Measurements from ENCODE around the gene KIF21A. TPM values are rescaled to one million over a fixed set of nuclear protein-coding genes. Genes with fewer than 3 reads are reported as not detected.

The KIF21A gene
- total RNA-seq, 2 experiments from 2014 or later: 1.1 TPM; not detected in 1

DNA sequence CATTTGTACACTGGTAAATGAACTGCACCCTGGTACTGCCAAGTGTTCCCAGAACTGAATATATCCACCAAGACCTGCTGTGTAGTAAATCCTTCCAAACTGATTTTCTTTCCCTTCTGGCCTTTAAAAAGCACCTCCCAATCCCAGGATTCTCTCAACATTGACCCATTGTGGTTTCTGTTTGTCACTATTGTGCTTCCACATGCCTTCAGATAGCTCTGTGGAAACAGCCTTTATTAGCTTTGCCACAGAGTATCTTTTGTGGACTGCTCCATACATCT is 949 bp upstream of the KIF21A start:
- H3K4me2 ChIP-seq (ENCODE audit: low read length): peak overlapping the region; percentile 44; the same call in 1 of the 2 replicates
- DNase-seq (ENCODE audit: low spot score): no peak
- H3K4me3 ChIP-seq (ENCODE audit: low read depth, low read length, poor library complexity, severe bottlenecking): no peak overlapping the region
- no peak overlapping the region for H2AFZ ChIP-seq (ENCODE audit: low read length)
- no peaks in the 10 kb centered on the region for H3K36me3 ChIP-seq (ENCODE audit: insufficient read depth, low read length)
- no peaks in the 10 kb centered on the region for H3K79me2 ChIP-seq (ENCODE audit: insufficient read depth, low read depth, low read length)
- TF ChIP-seq EZH2phosphoT487 (IDR thresholded peaks at IDR 0.05; ENCODE audit: borderline replicate concordance, low read depth, low read length): no peak
- TF ChIP-seq, protein P1, sequence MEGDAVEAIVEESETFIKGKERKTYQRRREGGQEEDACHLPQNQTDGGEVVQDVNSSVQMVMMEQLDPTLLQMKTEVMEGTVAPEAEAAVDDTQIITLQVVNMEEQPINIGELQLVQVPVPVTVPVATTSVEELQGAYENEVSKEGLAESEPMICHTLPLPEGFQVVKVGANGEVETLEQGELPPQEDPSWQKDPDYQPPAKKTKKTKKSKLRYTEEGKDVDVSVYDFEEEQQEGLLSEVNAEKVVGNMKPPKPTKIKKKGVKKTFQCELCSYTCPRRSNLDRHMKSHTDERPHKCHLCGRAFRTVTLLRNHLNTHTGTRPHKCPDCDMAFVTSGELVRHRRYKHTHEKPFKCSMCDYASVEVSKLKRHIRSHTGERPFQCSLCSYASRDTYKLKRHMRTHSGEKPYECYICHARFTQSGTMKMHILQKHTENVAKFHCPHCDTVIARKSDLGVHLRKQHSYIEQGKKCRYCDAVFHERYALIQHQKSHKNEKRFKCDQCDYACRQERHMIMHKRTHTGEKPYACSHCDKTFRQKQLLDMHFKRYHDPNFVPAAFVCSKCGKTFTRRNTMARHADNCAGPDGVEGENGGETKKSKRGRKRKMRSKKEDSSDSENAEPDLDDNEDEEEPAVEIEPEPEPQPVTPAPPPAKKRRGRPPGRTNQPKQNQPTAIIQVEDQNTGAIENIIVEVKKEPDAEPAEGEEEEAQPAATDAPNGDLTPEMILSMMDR (conservative IDR thresholded peaks at IDR 0.05; ENCODE audit: low read length): no peak
- no peaks in the 10 kb centered on the region for H4K20me1 ChIP-seq (ENCODE audit: insufficient read depth, low read length)
- no peaks in the 10 kb centered on the region for H3K9me2 ChIP-seq (ENCODE audit: insufficient read depth, low read length)
- H3K4me1 ChIP-seq (ENCODE audit: insufficient read depth, low read length, poor library complexity, severe bottlenecking): no peaks in the 10 kb centered on the region
- H3K27ac ChIP-seq (ENCODE audit: low read depth, low read length, poor library complexity, severe bottlenecking): no peak overlapping the region
- no peaks in the 10 kb centered on the region for H3K9me3 ChIP-seq (ENCODE audit: low read length)
- POLR2A ChIA-PET: no interaction called here
- intact Hi-C loops (cut with micrococcal nuclease; ENCODE audit: unreplicated experiment): no loop called here
- CTCF ChIA-PET (ENCODE audit: unreplicated experiment): no interaction called here
- BruUV-seq (replicated peaks): no TSS peak

DNA sequence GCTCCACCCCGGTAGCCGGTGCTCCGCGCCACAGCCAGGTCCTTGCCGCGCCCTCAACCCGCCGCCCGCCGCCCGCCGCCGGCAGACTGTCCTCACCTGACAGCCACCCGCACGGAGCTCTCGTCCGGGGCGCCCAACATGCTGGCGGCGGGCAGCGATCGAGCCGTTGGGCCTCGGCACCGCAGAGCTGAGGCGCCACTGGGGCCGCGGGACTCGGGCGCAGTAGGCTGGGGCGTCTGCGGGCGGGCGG is 164 bp downstream of the KIF21A start:
- no peak overlapping the region for H3K27ac ChIP-seq (ENCODE audit: low read depth, low read length, poor library complexity, severe bottlenecking)
- intact Hi-C loops (cut with micrococcal nuclease; ENCODE audit: unreplicated experiment): no loop called here

DNA sequence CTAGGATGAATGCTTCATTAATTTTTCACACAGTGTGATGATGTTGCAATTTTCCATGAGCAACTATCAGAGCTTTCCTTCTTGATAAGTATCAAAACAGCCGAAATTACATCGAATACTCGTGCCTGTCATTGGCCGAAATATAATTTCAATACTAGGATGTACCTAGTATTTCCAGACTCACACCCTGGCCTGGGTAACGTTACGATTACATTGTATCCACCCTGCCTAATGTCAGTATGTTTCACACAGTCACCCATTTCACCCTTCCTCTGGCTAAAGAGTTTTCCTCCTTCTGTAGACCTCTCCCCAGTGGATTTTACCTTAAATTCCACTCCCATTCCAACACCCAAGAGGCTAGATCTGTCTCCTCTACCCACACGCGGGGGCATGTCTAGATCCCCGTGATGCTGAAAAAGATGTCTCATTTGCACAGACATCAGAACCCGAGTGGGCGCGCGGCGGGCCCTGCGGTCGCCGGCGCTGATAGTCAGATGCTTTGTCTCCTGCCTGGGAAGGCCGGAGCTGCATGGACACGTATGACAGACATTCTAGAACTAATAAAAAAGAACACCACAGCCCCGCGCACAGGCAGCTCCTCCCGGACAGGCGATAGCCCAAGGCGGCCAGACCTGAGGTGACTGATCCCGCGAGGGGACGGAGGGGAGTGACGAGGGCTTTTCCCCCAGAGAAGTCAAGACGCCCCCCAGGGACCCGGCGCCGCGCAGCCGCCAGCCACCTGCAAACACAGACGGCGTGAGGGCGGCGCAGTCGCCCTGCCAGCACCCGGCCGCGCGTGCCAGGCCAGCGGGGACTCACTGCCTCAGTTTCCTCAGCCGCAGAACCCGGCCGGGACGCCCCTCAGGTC is 723 bp downstream of the KIF21A start:
- no TSS peak for BruUV-seq (replicated peaks)
- TF ChIP-seq, protein P1 (conservative IDR thresholded peaks at IDR 0.05; ENCODE audit: low read length): no peak
- TF ChIP-seq EZH2phosphoT487 (IDR thresholded peaks at IDR 0.05; ENCODE audit: borderline replicate concordance, low read depth, low read length): no peak
- no peaks in the 10 kb centered on the region for H3K79me2 ChIP-seq (ENCODE audit: insufficient read depth, low read depth, low read length)

More for the DNA sequence above, 164 bp downstream of the KIF21A start:
- Histone ChIP-seq H3K79me2 (ENCODE audit: insufficient read depth, low read depth, low read length) (no peaks in the 10 kb centered on the region), H3K4me1 (ENCODE audit: insufficient read depth, low read length, poor library complexity, severe bottlenecking) (no peaks in the 10 kb centered on the region), H2AFZ (ENCODE audit: low read length) (no peak overlapping the region), H3K4me3 (ENCODE audit: low read depth, low read length, poor library complexity, severe bottlenecking) (peak overlapping the region; percentile 31), H3K9me2 (ENCODE audit: insufficient read depth, low read length) (no peaks in the 10 kb centered on the region), H3K36me3 (ENCODE audit: insufficient read depth, low read length) (no peaks in the 10 kb centered on the region), H3K9me3 (ENCODE audit: low read length) (no peaks in the 10 kb centered on the region), H4K20me1 (ENCODE audit: insufficient read depth, low read length) (no peaks in the 10 kb centered on the region), H3K4me2 (ENCODE audit: low read length) (peak overlapping the region; percentile 44; the same call in 1 of the 2 replicates)
- ChIA-PET POLR2A (no interaction called here), CTCF (ENCODE audit: unreplicated experiment) (interaction anchor here (0.6 kb wide), 1 partner anchor 1115 kb away, joined by 3 read pairs; no protein-coding TSS in a partner anchor)
- DNase-seq (ENCODE audit: low spot score): no peak
- BruUV-seq (replicated peaks): no TSS peak
- no peak for TF ChIP-seq EZH2phosphoT487 (IDR thresholded peaks at IDR 0.05; ENCODE audit: borderline replicate concordance, low read depth, low read length)
- TF ChIP-seq, protein P1 (conservative IDR thresholded peaks at IDR 0.05; ENCODE audit: low read length): no peak

More for the DNA sequence above, 723 bp downstream of the KIF21A start:
- Histone ChIP-seq H3K27ac (ENCODE audit: low read depth, low read length, poor library complexity, severe bottlenecking) (no peak overlapping the region), H3K4me1 (ENCODE audit: insufficient read depth, low read length, poor library complexity, severe bottlenecking) (no peaks in the 10 kb centered on the region), H4K20me1 (ENCODE audit: insufficient read depth, low read length) (no peaks in the 10 kb centered on the region), H3K4me2 (ENCODE audit: low read length) (peak overlapping the region; percentile 44; the same call in 1 of the 2 replicates), H3K9me2 (ENCODE audit: insufficient read depth, low read length) (no peaks in the 10 kb centered on the region), H3K4me3 (ENCODE audit: low read depth, low read length, poor library complexity, severe bottlenecking) (no peak overlapping the region), H3K36me3 (ENCODE audit: insufficient read depth, low read length) (no peaks in the 10 kb centered on the region), H3K9me3 (ENCODE audit: low read length) (no peaks in the 10 kb centered on the region), H2AFZ (ENCODE audit: low read length) (no peak overlapping the region)
- ChIA-PET POLR2A (no interaction called here), CTCF (ENCODE audit: unreplicated experiment) (no interaction called here)
- no peak for DNase-seq (ENCODE audit: low spot score)
- intact Hi-C loops (cut with micrococcal nuclease; ENCODE audit: unreplicated experiment): no loop called here

Data from OCI-LY7 (cell line).